Measurements from ENCODE around the gene PRR23E. TPM values are rescaled to one million over a fixed set of nuclear protein-coding genes. Genes with fewer than 3 reads are reported as not detected.

The PRR23E gene
- total and polyA plus RNA-seq, 2 donors from 2014 or later, result not detected

GRCh38 chr3:127247292-127247691, 54.4 kb downstream of the PRR23E start:
- H3K4me3 ChIP-seq (ENCODE audit: low read length in 3 of 3), result no peak overlapping the region
- no peaks in the 10 kb centered on the region for H3K36me3 ChIP-seq (ENCODE audit: control insufficient read depth in 2 of 3, insufficient read depth in 3 of 3, low read length in 3 of 3)
- H3K27ac ChIP-seq (ENCODE audit: low read depth in 2 of 2, low read length in 2 of 2), result no peak overlapping the region
- no peaks in the 10 kb centered on the region for H3K4me1 ChIP-seq (ENCODE audit: control insufficient read depth in 2 of 3, insufficient read depth in 2 of 3, low read depth in 1 of 3, low read length in 3 of 3)
- H3K27me3 ChIP-seq (ENCODE audit: control insufficient read depth, insufficient read depth, low read length), result no peaks in the 10 kb centered on the region
- H3K9me3 ChIP-seq (ENCODE audit: control insufficient read depth in 2 of 3, insufficient read depth in 1 of 3, low read length in 3 of 3), result peaks cover 0 to 15% (median 0%) of the 10 kb centered on the region in 3 donors
- intact Hi-C loops (cut with DNase I), result no loop called here
- TF ChIP-seq, protein P1, sequence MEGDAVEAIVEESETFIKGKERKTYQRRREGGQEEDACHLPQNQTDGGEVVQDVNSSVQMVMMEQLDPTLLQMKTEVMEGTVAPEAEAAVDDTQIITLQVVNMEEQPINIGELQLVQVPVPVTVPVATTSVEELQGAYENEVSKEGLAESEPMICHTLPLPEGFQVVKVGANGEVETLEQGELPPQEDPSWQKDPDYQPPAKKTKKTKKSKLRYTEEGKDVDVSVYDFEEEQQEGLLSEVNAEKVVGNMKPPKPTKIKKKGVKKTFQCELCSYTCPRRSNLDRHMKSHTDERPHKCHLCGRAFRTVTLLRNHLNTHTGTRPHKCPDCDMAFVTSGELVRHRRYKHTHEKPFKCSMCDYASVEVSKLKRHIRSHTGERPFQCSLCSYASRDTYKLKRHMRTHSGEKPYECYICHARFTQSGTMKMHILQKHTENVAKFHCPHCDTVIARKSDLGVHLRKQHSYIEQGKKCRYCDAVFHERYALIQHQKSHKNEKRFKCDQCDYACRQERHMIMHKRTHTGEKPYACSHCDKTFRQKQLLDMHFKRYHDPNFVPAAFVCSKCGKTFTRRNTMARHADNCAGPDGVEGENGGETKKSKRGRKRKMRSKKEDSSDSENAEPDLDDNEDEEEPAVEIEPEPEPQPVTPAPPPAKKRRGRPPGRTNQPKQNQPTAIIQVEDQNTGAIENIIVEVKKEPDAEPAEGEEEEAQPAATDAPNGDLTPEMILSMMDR (IDR thresholded peaks at IDR 0.05; ENCODE audit: borderline replicate concordance, extremely low read depth, insufficient read depth), result no peak
- no peak for FAIRE-seq
- no peak overlapping the region for H3K9ac ChIP-seq (ENCODE audit: low read length in 3 of 3)
- DNase-seq, result no peak

Other genes with a start within 250 kb of the PRR23E start
- gene PLXNA1, start 210.0 kb upstream of the PRR23E start, total RNA-seq, result 29.0 TPM
- gene PLXNA1, start 210.0 kb upstream of the PRR23E start, polyA plus RNA-seq (ENCODE audit: insufficient read depth, low read depth, low replicate concordance), result 5.3 TPM
- not detected for gene PRR20G, start 94.9 kb downstream of the PRR23E start, total RNA-seq
- gene PRR20G, start 94.9 kb downstream of the PRR23E start, polyA plus RNA-seq (ENCODE audit: insufficient read depth, low read depth, low replicate concordance), result not detected